ENCODE results near the gene EPS15. TPM values are rescaled to one million over a fixed set of nuclear protein-coding genes. Genes with fewer than 3 reads are reported as not detected.
"Not testable (repeated sequence)": the region's sequence is repeated elsewhere in the genome, so short reads cannot be mapped to it uniquely, and the experiment has no call there.

The EPS15 gene
- total and polyA plus RNA-seq, 2 donors = 28.9 to 35.3 TPM

DNA sequence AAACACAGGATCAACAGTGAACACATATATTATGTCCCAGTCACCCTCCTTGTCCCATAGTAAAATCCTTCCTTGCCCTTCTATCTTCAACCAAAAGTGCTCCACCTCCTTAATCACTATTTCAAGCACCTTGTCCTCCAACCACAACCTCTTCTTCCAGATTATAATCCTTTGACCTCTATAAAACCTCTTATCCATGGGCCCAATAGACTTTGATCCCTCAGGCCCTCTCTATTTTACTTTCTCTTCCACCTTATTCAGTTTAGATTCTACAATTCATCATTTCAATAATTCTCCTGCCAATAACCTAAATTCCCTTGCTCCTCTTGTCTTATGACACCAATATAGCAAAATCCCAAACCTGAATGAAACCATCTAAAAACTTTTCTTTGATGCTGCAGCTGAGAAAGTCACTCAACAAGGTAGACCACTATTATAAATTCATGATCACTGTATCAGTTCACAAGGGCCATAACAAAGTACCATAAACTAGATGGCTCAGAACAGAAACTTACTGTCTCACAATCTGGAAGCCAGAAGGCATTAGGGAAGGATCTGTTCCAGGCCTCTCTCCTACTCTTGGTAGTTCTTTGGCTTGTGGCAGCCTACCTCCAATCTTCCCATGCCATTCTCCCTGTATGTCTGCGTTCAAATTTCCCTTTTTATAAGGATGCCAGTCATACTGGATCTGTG is 24.8 kb downstream of the EPS15 start:
- no peaks in the 10 kb centered on the region for H3K36me3 ChIP-seq (ENCODE audit: control insufficient read depth in 2 of 2, insufficient read depth in 2 of 2, low read length in 1 of 2)
- no peak overlapping the region for H3K27ac ChIP-seq (ENCODE audit: low read depth in 1 of 2, low read length in 1 of 2)
- no peaks in the 10 kb centered on the region for H3K27me3 ChIP-seq (ENCODE audit: control insufficient read depth in 2 of 2, insufficient read depth in 1 of 2, low read length in 1 of 2)
- no peak for DNase-seq (ENCODE audit: low read depth in 6 of 9, low spot score in 9 of 9)
- H3K4me3 ChIP-seq (ENCODE audit: low read length in 2 of 2) = no peak overlapping the region
- H3K4me1 ChIP-seq (ENCODE audit: control insufficient read depth in 2 of 2, insufficient read depth in 2 of 2, low read length in 2 of 2) = peaks cover 0 to 2% of the 10 kb centered on the region in 2 donors
- 100% methylated on average over 1 of the region's 1 CpG for WGBS
- no peaks in the 10 kb centered on the region for H3K9me3 ChIP-seq (ENCODE audit: control insufficient read depth in 2 of 2, insufficient read depth in 1 of 2, low read length in 1 of 2)

- peaks cover 0 to 2% of the 10 kb centered on the region in 2 donors for H3K4me1 ChIP-seq (ENCODE audit: control insufficient read depth in 2 of 2, insufficient read depth in 2 of 2, low read length in 2 of 2)
- no peak overlapping the region for H3K27ac ChIP-seq (ENCODE audit: low read depth in 1 of 2, low read length in 1 of 2)
- 72% methylated on average over 4 of the region's 4 CpGs for WGBS
- no peak for DNase-seq (ENCODE audit: low read depth in 6 of 9, low spot score in 9 of 9)
- H3K27me3 ChIP-seq (ENCODE audit: control insufficient read depth in 2 of 2, insufficient read depth in 1 of 2, low read length in 1 of 2) = no peaks in the 10 kb centered on the region
- no peaks in the 10 kb centered on the region for H3K9me3 ChIP-seq (ENCODE audit: control insufficient read depth in 2 of 2, insufficient read depth in 1 of 2, low read length in 1 of 2)
- no peaks in the 10 kb centered on the region for H3K36me3 ChIP-seq (ENCODE audit: control insufficient read depth in 2 of 2, insufficient read depth in 2 of 2, low read length in 1 of 2)
- no peak overlapping the region for H3K4me3 ChIP-seq (ENCODE audit: low read length in 2 of 2)
These were observed 27.7 kb downstream of the EPS15 start for GRCh38 chr1:51491166-51491981.

GRCh38 chr1:51489472-51489871 is 29.6 kb downstream of the EPS15 start:
- Histone ChIP-seq H3K9me3 (ENCODE audit: control insufficient read depth in 2 of 2, insufficient read depth in 1 of 2, low read length in 1 of 2) (no peaks in the 10 kb centered on the region), H3K27ac (ENCODE audit: low read depth in 1 of 2, low read length in 1 of 2) (no peak overlapping the region), H3K4me1 (ENCODE audit: control insufficient read depth in 2 of 2, insufficient read depth in 2 of 2, low read length in 2 of 2) (peaks cover 0 to 2% of the 10 kb centered on the region in 2 donors), H3K4me3 (ENCODE audit: low read length in 2 of 2) (no peak overlapping the region), H3K36me3 (ENCODE audit: control insufficient read depth in 2 of 2, insufficient read depth in 2 of 2, low read length in 1 of 2) (no peaks in the 10 kb centered on the region), H3K27me3 (ENCODE audit: control insufficient read depth in 2 of 2, insufficient read depth in 1 of 2, low read length in 1 of 2) (no peaks in the 10 kb centered on the region)
- DNase-seq (ENCODE audit: low read depth in 6 of 9, low spot score in 9 of 9) = no peak
- WGBS = 95% methylated on average over 3 of the region's 3 CpGs

DNA sequence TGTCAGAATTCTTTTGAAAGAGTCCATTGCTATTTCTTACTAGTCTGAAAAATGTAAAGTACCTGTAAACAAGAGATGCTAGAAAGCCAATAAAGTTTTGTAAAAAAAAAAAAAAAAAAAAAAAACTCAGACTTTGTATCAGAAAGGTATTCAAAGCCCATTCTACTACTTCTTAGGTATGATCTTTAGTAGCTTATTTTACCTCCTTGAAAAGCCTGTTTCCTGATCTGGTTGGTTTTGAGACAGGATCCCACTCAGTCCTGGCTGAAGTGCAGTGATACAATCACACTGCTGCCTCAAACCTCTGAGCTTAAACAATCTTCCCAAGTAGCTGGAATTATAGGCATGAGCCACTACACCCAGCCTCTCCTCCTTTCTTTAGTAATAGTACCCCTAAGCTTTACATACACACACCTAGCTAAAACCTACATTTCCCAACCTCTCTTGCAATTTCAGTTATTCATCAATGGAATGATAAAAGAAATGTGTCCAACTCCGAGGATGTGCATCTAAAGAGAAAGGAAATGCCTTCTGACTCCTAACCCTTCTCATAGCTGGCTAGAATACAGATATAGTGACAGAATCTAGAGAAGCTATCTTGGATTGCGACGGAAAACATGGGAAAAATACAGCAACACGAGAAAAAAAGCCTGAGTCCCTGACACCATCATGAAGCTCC is 30.6 kb downstream of the EPS15 start:
- Histone ChIP-seq H3K4me1 (ENCODE audit: control insufficient read depth in 2 of 2, insufficient read depth in 2 of 2, low read length in 2 of 2) (peaks cover 0 to 2% of the 10 kb centered on the region in 2 donors), H3K27ac (ENCODE audit: low read depth in 1 of 2, low read length in 1 of 2) (no peak overlapping the region), H3K36me3 (ENCODE audit: control insufficient read depth in 2 of 2, insufficient read depth in 2 of 2, low read length in 1 of 2) (no peaks in the 10 kb centered on the region), H3K27me3 (ENCODE audit: control insufficient read depth in 2 of 2, insufficient read depth in 1 of 2, low read length in 1 of 2) (no peaks in the 10 kb centered on the region), H3K9me3 (ENCODE audit: control insufficient read depth in 2 of 2, insufficient read depth in 1 of 2, low read length in 1 of 2) (no peaks in the 10 kb centered on the region), H3K4me3 (ENCODE audit: low read length in 2 of 2) (no peak overlapping the region)
- peak in 1 of 9 donors; percentile 15 for DNase-seq (ENCODE audit: low read depth in 6 of 9, low spot score in 9 of 9)
- WGBS = 98% methylated on average over 4 of the region's 4 CpGs

- 95% methylated on average over 1 of the region's 1 CpG for WGBS
- H3K27me3 ChIP-seq (ENCODE audit: control insufficient read depth in 2 of 2, insufficient read depth in 1 of 2, low read length in 1 of 2) = no peaks in the 10 kb centered on the region
- H3K9me3 ChIP-seq (ENCODE audit: control insufficient read depth in 2 of 2, insufficient read depth in 1 of 2, low read length in 1 of 2) = no peaks in the 10 kb centered on the region
- peaks cover 0 to 2% of the 10 kb centered on the region in 2 donors for H3K4me1 ChIP-seq (ENCODE audit: control insufficient read depth in 2 of 2, insufficient read depth in 2 of 2, low read length in 2 of 2)
- no peaks in the 10 kb centered on the region for H3K36me3 ChIP-seq (ENCODE audit: control insufficient read depth in 2 of 2, insufficient read depth in 2 of 2, low read length in 1 of 2)
- no peak overlapping the region for H3K4me3 ChIP-seq (ENCODE audit: low read length in 2 of 2)
- DNase-seq (ENCODE audit: low read depth in 6 of 9, low spot score in 9 of 9) = no peak
- no peak overlapping the region for H3K27ac ChIP-seq (ENCODE audit: low read depth in 1 of 2, low read length in 1 of 2)
These were observed 31.4 kb downstream of the EPS15 start for GRCh38 chr1:51487628-51488027.

DNA sequence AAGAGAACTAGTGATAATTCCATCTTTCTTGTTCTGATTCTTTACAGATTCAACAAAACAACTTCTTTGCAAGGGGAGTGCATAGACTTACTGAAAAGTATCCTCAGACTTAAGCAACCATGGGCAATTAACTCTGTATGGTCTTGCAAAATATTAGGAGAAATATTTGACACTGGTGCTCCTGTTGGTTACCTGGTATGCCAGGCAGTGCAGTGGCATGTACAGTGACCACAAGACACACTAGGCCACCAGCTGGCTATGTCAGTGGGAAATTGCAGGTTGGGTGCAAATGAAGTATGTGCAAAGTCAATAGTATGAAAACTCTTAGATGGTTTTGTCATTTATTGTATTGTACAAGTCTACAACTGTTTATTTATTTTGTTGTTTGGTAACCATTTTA is 34.5 kb downstream of the EPS15 start:
- H3K27me3 ChIP-seq (ENCODE audit: control insufficient read depth in 2 of 2, insufficient read depth in 1 of 2, low read length in 1 of 2) = no peaks in the 10 kb centered on the region
- no peak for DNase-seq (ENCODE audit: low read depth in 6 of 9, low spot score in 9 of 9)
- no peak overlapping the region for H3K27ac ChIP-seq (ENCODE audit: low read depth in 1 of 2, low read length in 1 of 2)
- no peaks in the 10 kb centered on the region for H3K36me3 ChIP-seq (ENCODE audit: control insufficient read depth in 2 of 2, insufficient read depth in 2 of 2, low read length in 1 of 2)
- no peak overlapping the region for H3K4me3 ChIP-seq (ENCODE audit: low read length in 2 of 2)
- H3K9me3 ChIP-seq (ENCODE audit: control insufficient read depth in 2 of 2, insufficient read depth in 1 of 2, low read length in 1 of 2) = no peaks in the 10 kb centered on the region
- H3K4me1 ChIP-seq (ENCODE audit: control insufficient read depth in 2 of 2, insufficient read depth in 2 of 2, low read length in 2 of 2) = no peaks in the 10 kb centered on the region

DNA sequence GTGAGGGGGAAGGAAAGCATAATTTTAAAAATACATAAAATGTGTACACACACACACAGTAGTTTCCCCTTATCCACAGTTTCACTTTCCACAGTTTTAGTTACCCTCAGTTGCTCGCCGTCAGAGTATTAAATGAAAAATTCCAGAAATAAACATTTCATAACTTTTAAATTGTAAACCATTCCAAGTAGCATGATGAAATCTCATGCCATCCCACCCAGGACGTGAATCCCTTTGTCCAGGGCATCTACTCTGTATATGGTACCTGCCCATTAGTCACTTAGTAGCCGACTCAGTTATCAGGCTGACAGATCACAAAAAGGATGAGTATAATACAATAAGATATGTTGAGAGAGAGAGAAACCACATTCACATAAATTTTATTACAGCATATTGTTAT is 36.2 kb downstream of the EPS15 start:
- WGBS = 95% methylated on average over 4 of the region's 4 CpGs
- no peak overlapping the region for H3K27ac ChIP-seq (ENCODE audit: low read depth in 1 of 2, low read length in 1 of 2)
- no peak for DNase-seq (ENCODE audit: low read depth in 6 of 9, low spot score in 9 of 9)
- H3K9me3 ChIP-seq (ENCODE audit: control insufficient read depth in 2 of 2, insufficient read depth in 1 of 2, low read length in 1 of 2) = no peaks in the 10 kb centered on the region
- no peaks in the 10 kb centered on the region for H3K36me3 ChIP-seq (ENCODE audit: control insufficient read depth in 2 of 2, insufficient read depth in 2 of 2, low read length in 1 of 2)
- H3K4me3 ChIP-seq (ENCODE audit: low read length in 2 of 2) = no peak overlapping the region
- H3K27me3 ChIP-seq (ENCODE audit: control insufficient read depth in 2 of 2, insufficient read depth in 1 of 2, low read length in 1 of 2) = no peaks in the 10 kb centered on the region
- no peaks in the 10 kb centered on the region for H3K4me1 ChIP-seq (ENCODE audit: control insufficient read depth in 2 of 2, insufficient read depth in 2 of 2, low read length in 2 of 2)

DNA sequence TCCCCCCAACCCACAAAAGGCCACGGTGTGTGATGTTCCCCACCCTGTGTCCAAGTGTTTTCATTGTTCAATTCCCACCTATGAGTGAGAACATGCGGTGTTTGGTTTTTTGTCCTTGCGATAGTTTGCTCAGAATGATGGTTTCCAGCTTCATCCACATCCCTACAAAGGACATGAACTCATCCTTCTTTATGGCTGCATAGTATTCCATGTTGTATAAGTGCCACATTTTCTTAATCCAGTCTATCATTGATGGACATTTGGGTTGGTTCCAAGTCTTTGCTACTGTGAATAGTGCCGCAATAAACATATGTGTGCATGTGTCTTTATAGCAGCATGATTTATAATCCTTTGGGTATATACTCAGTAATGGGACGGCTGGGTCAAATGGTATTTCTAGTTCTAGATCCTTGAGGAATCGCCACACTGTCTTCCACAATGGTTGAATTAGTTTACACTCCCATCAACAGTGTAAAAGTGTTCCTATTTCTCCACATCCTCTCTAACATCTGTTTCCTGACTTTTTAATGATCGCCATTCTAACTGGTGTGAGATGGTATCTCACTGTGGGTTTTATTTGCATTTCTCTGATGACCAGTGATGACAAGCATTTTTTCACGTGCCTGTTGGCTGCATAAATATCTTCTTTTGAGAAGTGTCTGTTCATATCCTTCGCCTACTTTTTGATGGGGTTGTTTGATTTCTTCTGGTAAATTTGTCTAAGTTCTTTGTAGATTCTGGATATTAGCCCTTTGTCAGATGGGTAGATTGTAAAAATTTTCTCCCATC is 44.0 kb downstream of the EPS15 start:
- H3K4me3 ChIP-seq (ENCODE audit: low read length in 2 of 2); H3K27me3 ChIP-seq (ENCODE audit: control insufficient read depth in 2 of 2, insufficient read depth in 1 of 2, low read length in 1 of 2); H3K4me1 ChIP-seq (ENCODE audit: control insufficient read depth in 2 of 2, insufficient read depth in 2 of 2, low read length in 2 of 2); H3K36me3 ChIP-seq (ENCODE audit: control insufficient read depth in 2 of 2, insufficient read depth in 2 of 2, low read length in 1 of 2); DNase-seq (ENCODE audit: low read depth in 6 of 9, low spot score in 9 of 9); H3K9me3 ChIP-seq (ENCODE audit: control insufficient read depth in 2 of 2, insufficient read depth in 1 of 2, low read length in 1 of 2); H3K27ac ChIP-seq (ENCODE audit: low read depth in 1 of 2, low read length in 1 of 2): not testable (repeated sequence)
- WGBS = 84% methylated on average over 9 of the region's 9 CpGs

Measured in thymus (tissue), 11 donors.